ENCODE data around the gene FAM83G.

GRCh38 chr17:19000531-19001325 is 3.8 kb downstream of the FAM83G start:
- no peak for TF ChIP-seq CTCF (IDR thresholded peaks at IDR 0.05; ENCODE audit: poor library complexity)
- TF ChIP-seq EZH2phosphoT487 (IDR thresholded peaks at IDR 0.05; ENCODE audit: low read depth, severe bottlenecking, unreplicated experiment): no peak
- TF ChIP-seq EZH2 (IDR thresholded peaks at IDR 0.05; ENCODE audit: borderline replicate concordance): no peak

All from hepatocyte (in vitro differentiated cells).